Activated T-helper 1 cell treated with Interleukin-2 at 50 U/mL for 16 hours (primary cell): ENCODE results near the gene SMYD4.
"Not testable (repeated sequence)": the region's sequence is repeated elsewhere in the genome, so short reads cannot be mapped to it uniquely, and the experiment has no call there.

Experiments used
- DNase-seq: peaks from one replicate; pipeline ENCODE4 v3.0.0-alpha.2; 2020; ENCODE audit warnings: low read depth

SMYD4 gene

DNA sequence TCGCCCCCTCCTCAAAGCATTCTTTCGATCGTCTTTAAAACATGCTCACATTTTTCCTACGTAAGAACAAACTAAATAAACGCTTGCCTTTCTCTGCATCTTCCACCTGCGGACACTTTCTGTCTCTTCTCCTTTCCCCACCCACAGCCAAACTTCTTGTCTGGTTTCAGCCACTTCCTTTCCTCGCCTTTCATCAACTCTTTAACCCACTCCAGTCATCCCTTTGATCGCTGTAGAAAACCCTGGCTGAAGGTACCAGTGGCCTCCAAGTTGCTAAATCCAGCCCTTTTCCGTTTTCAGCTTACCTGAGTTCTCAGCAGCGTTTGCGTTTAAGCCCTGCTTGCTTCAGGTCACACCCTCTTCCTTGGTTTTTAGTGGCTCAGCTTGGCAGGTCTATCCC, 586 bp upstream of the SMYD4 start:
- DNase-seq: no peak

GRCh38 chr17:1829216-1829591, 498 bp downstream of the SMYD4 start:
- DNase-seq: no peak

DNA sequence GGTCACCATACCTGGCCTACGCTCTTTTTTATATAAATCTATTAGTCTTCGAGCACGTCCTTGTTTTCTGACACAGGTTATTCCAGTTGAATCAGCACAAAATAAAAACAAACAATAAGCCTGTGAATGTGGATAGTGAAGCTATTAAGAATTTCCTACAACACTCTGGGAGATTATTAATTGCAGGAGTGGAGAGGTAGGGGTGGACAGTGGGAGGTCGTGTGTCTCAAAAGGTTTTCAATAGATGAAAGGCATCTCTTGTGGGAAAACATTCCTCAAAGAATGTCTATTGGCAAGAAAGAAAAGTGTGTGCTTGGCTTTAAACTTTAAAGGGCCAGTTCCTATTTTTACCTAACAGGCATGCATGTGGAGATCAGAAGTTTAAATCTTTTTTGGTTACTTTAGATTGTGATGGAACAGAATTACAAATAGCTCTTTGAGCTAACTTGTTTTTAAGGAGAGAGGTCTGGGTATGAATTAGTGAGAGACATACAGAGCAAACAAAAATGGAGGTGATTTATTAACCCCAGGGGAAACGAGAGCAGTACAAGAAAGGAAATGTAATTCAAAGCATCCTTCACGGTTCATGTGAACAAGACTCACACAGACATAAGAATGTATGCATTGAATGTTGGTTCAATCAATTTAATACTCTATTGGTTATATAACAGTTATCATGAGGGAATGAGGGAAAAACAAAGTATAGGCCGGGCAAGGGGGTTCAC, 9.0 kb downstream of the SMYD4 start:
- DNase-seq: no peak

GRCh38 chr17:1813088-1813487, 16.6 kb downstream of the SMYD4 start:
- DNase-seq: no peak

- DNase-seq: no peak
Observed at GRCh38 chr17:1810450-1811103, 19.1 kb downstream of the SMYD4 start.

DNA sequence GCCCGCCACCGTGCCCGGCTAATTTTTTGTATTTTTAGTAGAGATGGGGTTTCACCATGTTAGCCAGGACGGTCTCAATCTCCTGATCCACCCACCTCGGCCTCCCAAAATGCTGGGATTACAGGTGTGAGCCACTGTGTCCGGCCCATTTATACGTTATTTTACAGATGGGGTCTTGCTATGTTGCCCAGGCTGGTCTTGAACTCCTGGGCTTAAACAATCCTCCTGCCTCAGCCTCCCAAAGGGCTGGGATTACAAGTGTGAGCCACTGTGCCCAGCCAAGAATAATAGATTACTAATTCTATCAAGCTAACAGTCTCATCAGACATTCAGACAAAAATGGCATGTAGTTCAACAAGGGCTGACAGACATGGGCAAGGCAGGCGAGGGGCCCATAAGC, 19.9 kb downstream of the SMYD4 start:
- DNase-seq: not testable (repeated sequence)

GRCh38 chr17:1808644-1809043, 21.1 kb downstream of the SMYD4 start:
- no peak for DNase-seq

DNA sequence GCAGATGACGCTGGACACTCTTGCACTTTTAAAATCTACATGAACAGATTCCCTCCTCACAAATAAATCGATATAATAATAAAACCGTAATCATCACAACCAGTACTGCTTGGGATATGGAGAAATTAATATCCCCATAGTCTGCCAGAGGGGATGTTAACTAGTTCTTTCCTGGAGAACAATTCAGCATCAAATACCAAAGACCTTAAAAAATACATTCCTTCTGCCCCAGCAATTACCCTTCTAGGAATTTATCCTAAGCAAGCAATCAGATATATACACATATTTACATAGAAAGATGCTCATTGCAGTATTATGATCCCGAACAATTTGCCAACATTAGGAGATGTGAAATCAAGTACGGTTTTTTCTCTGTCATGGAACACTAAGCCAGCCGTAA, 21.8 kb downstream of the SMYD4 start:
- DNase-seq: no peak

GRCh38 chr17:1803280-1803679, 26.4 kb downstream of the SMYD4 start:
- no peak for DNase-seq

DNA sequence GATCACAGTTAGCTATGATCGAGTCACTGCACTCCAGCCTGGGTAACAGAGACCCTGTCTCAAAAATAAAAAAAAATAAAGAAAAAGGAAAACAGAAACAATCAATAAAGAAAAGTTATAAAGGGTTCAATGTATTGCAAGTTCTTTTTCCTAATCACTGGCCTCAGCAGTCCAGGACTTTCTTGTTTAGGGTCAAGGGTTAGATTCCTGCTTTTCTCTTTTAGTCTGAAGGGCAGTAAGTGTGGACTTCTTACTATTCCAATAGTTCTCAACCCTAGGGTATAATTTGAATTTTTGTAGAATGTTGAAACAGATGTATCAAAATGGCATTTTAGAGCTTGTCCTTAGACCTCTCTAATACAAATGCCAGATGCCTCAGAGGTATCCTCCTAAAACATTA, 27.3 kb downstream of the SMYD4 start:
- DNase-seq: no peak

DNA sequence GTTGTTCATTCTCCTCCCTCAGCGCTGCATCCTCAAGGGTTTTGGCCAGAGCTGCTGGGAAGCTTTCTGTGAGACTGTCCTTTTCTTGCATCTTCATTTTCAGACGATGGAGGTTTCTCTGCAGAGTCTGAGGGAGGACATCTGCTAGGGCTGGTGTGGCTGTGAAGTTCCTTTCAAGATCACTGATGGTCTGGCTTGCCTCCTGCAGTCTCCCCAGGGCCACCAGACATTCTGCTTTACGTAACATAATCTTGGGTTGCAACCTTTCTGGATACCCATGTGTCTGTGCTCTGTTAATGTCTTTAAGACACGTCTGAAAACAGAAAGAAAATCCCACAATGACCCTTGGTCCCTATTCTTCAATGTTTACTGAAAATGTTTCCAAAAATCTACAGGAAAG, 29.0 kb downstream of the SMYD4 start:
- no peak for DNase-seq

- no peak for DNase-seq
Observed at GRCh38 chr17:1800240-1800639, 29.5 kb downstream of the SMYD4 start.

DNA sequence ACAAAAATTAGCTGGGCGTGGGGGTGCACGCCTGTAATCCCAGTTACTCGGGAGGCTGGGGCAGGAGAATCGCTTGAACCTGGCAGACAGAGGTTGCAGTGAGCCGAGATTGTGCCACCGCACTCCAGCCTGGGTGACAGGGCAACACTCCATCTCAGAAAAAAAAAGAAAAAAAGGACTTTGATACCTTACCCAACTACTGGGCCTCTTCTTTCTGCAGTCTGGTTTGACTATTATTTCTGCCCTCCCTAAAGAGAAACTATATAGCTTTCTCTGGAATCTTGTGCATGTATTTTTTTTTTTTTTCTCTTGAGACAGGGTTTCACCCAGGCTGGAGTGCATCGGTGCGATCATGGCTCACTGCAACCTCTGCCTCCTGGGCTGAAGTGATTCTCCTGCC, 31.9 kb downstream of the SMYD4 start:
- DNase-seq: not testable (repeated sequence)

GRCh38 chr17:1797323-1797722, 32.4 kb downstream of the SMYD4 start:
- DNase-seq: no peak

DNA sequence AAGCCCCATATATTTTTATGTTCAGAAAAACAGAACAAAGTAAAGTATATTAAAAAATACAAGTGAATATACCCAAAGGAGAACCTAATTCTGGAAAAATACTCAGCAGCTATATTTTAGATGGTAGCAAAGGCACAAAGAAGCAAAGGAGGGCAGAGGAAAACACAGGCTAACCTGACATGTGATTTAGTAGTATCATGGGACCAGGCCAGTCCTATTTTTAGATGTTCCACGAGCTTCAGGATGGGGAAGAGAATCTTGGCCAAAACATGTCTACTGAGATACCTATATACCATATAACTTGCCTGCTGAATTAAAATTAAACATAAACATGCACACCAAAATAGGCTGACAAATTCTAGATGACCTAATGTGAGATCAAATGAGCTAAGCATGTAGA, 32.9 kb downstream of the SMYD4 start:
- no peak for DNase-seq

GRCh38 chr17:1793447-1793806, 36.3 kb downstream of the SMYD4 start:
- no peak for DNase-seq

DNA sequence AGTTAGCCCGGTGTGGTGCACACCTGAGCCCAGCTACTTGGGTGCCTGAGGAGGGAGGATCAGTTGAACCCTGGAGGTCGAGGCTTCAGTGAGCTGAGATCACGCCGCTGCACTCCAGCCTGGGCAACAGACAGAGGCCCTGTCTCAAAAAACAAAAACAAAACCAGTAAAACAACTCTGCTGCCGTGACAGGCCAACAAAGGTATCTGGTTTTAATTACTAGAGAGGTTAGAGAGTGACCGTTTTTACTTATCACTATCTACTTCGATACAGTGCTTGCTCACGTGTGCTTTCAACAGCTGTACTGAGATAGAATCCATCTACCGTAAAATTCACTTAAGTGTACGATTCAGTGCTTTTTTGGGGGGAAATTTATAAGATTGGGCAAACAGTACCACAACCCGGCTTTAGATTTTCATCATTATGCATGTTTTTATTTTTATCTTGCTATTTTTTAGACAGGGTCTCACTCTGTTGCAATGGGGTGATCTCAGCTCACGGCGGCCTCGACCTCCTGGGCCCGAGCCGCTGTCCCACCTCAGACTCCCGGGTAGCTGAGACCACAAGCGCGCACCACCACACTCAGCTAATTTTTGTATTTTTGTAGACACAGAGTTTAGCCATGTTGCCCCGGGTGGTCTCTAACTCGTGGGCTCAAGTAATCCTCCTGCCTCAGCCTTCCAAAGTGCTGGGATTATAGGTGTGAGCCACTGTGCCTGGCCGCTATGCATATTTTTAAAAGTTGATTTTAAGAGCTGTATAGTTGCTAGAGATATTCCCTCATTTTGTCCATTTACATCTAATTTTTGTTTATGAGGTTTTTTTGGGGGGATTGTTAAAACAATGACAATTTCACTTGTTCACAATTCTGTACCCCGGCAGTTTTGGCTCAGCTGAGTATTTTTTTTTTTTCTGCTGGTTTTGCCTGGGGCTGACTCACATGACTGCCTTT, 36.9 kb downstream of the SMYD4 start:
- DNase-seq: no peak

GRCh38 chr17:1789936-1790335, 39.8 kb downstream of the SMYD4 start:
- no peak for DNase-seq

GRCh38 chr17:1787301-1787902, 42.3 kb downstream of the SMYD4 start:
- no peak for DNase-seq

- DNase-seq: no peak
Observed at GRCh38 chr17:1786708-1787107, 43.0 kb downstream of the SMYD4 start.

- no peak for DNase-seq
Observed at GRCh38 chr17:1785930-1786329, 43.8 kb downstream of the SMYD4 start.

- no peak for DNase-seq
Observed at GRCh38 chr17:1783834-1784611, 45.7 kb downstream of the SMYD4 start.
